Astrocyte (in vitro differentiated cells and primary cell): ENCODE results near the gene RNF144A. TPM values are rescaled to one million over a fixed set of nuclear protein-coding genes. Genes with fewer than 3 reads are reported as not detected.

Experiments used
- DNase-seq: peaks from one replicate; pipeline ENCODE4 v3.0.0-alpha.2; 2010; ENCODE audit warnings: low read depth
- FAIRE-seq: peaks from 2 replicates; lab custom pipeline; 2011; peaks lifted over from hg19 to GRCh38; lab: Jason Lieb, UNC
- H2AFZ ChIP-seq: 2 replicates; pipeline ENCODE4 v1.6.0; 2012; ENCODE audit warnings: low read depth, low read length, inconsistent platforms
- H3K27ac ChIP-seq: 2 replicates; pipeline ENCODE4 v1.5.1; 2011; ENCODE audit warnings: low read depth, low read length, inconsistent platforms
- H3K27me3 ChIP-seq: 2 replicates; pipeline ENCODE4 v1.6.0; 2011; ENCODE audit warnings: low read length, inconsistent platforms; ENCODE audit not compliant: insufficient read depth
- H3K36me3 ChIP-seq: 2 replicates; pipeline ENCODE4 v1.5.1; 2011; ENCODE audit warnings: low read length, inconsistent platforms; ENCODE audit not compliant: insufficient read depth
- H3K4me1 ChIP-seq: 2 replicates; pipeline ENCODE4 v1.5.1; 2011; ENCODE audit warnings: low read length, inconsistent platforms; ENCODE audit not compliant: insufficient read depth
- H3K4me2 ChIP-seq: 2 replicates; pipeline ENCODE4 v1.6.0; 2012; ENCODE audit warnings: low read length, inconsistent platforms
- H3K4me3 ChIP-seq: 2 replicates; pipeline ENCODE4 v1.5.1; 2011; ENCODE audit warnings: low read depth, mild to moderate bottlenecking, low read length, inconsistent platforms; ENCODE audit not compliant: insufficient read depth
- H3K79me2 ChIP-seq: 2 replicates; pipeline ENCODE4 v1.6.0; 2012; ENCODE audit warnings: mild to moderate bottlenecking, low read length, inconsistent platforms; ENCODE audit not compliant: insufficient read depth
- H3K9ac ChIP-seq: 2 replicates; pipeline ENCODE4 v1.6.0; 2012; ENCODE audit warnings: mild to moderate bottlenecking, low read length, inconsistent platforms
- H3K9me3 ChIP-seq: 2 replicates; pipeline ENCODE4 v1.5.1; 2012; ENCODE audit warnings: low read depth, mild to moderate bottlenecking, low read length, inconsistent platforms; ENCODE audit not compliant: insufficient read depth
- H4K20me1 ChIP-seq: 2 replicates; pipeline ENCODE4 v1.6.0; 2012; ENCODE audit warnings: low read length, inconsistent platforms; ENCODE audit not compliant: insufficient read depth
- H3K27ac Mint-ChIP-seq: one replicate; pipeline ENCODE4 v1.8.0; 2021; ENCODE audit warnings: mild to moderate bottlenecking, mixed read lengths; ENCODE audit not compliant: unreplicated experiment
- H3K27me3 Mint-ChIP-seq: one replicate; pipeline ENCODE4 v1.8.0; 2021; ENCODE audit warnings: low read depth, mixed read lengths; ENCODE audit not compliant: unreplicated experiment
- H3K36me3 Mint-ChIP-seq: one replicate; pipeline ENCODE4 v1.8.0; 2021; ENCODE audit warnings: low read depth, mixed read lengths; ENCODE audit not compliant: unreplicated experiment
- H3K4me1 Mint-ChIP-seq: one replicate; pipeline ENCODE4 v1.8.0; 2021; ENCODE audit warnings: low read depth, mixed read lengths; ENCODE audit not compliant: unreplicated experiment
- H3K4me3 Mint-ChIP-seq: one replicate; pipeline ENCODE4 v1.8.0; 2021; ENCODE audit warnings: mild to moderate bottlenecking, moderate library complexity, mixed read lengths; ENCODE audit not compliant: unreplicated experiment
- H3K9me3 Mint-ChIP-seq: one replicate; pipeline ENCODE4 v1.8.0; 2021; ENCODE audit warnings: mild to moderate bottlenecking, mixed read lengths; ENCODE audit not compliant: unreplicated experiment
- CTCF ChIP-seq: IDR thresholded peaks from 2 replicates; pipeline ENCODE4 v1.5.1; 2011; ENCODE audit warnings: low read depth, mild to moderate bottlenecking, inconsistent platforms, low read length, moderate library complexity; ENCODE audit not compliant: insufficient read depth
- EZH2 ChIP-seq: IDR thresholded peaks from 2 replicates; pipeline ENCODE4 v1.6.1; 2012; ENCODE audit warnings: mild to moderate bottlenecking, low read length, inconsistent platforms; ENCODE audit not compliant: insufficient read depth
- total RNA-seq: library from RNA; stranded (reverse); gene quantifications from 2 replicates; pipeline ENCODE4 v1.2.1, GENCODE V29; 2021

The RNF144A gene
- total RNA-seq, 1 donor from 2014 or later: 4.9 TPM

GRCh38 chr2:6937582-6937981, 20.4 kb downstream of the RNF144A start:
- Histone ChIP-seq H4K20me1 (peaks cover 33% of the 10 kb centered on the region), H2AFZ (no peak overlapping the region), H3K4me1 (no peaks in the 10 kb centered on the region), H3K27me3 (peaks cover 5% of the 10 kb centered on the region), H3K79me2 (no peaks in the 10 kb centered on the region), H3K4me3 (no peak overlapping the region), H3K9me3 (no peaks in the 10 kb centered on the region), H3K36me3 (no peaks in the 10 kb centered on the region), H3K4me2 (no peak overlapping the region), H3K9ac (no peak overlapping the region), H3K27ac (no peak overlapping the region)
- no peak for FAIRE-seq
- Mint-ChIP-seq H3K36me3 (peaks cover 6% of the 10 kb centered on the region), H3K9me3 (no peaks in the 10 kb centered on the region), H3K27me3 (no peaks in the 10 kb centered on the region), H3K27ac (no peak overlapping the region), H3K4me3 (no peak overlapping the region), H3K4me1 (no peaks in the 10 kb centered on the region)
- TF ChIP-seq EZH2 (no peak), CTCF (no peak)
- DNase-seq: no peak

- Mint-ChIP-seq H3K9me3 (no peaks in the 10 kb centered on the region), H3K27me3 (no peaks in the 10 kb centered on the region), H3K27ac (no peak overlapping the region), H3K4me3 (no peak overlapping the region), H3K4me1 (peaks cover 1% of the 10 kb centered on the region), H3K36me3 (peaks cover 12% of the 10 kb centered on the region)
- no peaks in the 10 kb centered on the region for H3K36me3 ChIP-seq
- peaks cover 11% of the 10 kb centered on the region for H3K27me3 ChIP-seq
- no peak for DNase-seq
- H3K4me1 ChIP-seq: no peaks in the 10 kb centered on the region
- H2AFZ ChIP-seq: no peak overlapping the region
- no peak for TF ChIP-seq CTCF
- TF ChIP-seq EZH2: no peak
- H4K20me1 ChIP-seq: peaks cover 22% of the 10 kb centered on the region
- no peak for FAIRE-seq
- H3K79me2 ChIP-seq: no peaks in the 10 kb centered on the region
- H3K4me2 ChIP-seq: no peak overlapping the region
- no peak overlapping the region for H3K27ac ChIP-seq
- no peak overlapping the region for H3K9ac ChIP-seq
- no peaks in the 10 kb centered on the region for H3K9me3 ChIP-seq
- H3K4me3 ChIP-seq: no peak overlapping the region
Measured at GRCh38 chr2:6939071-6939470, 21.9 kb downstream of the RNF144A start.

- Mint-ChIP-seq H3K4me1 (peaks cover 1% of the 10 kb centered on the region), H3K36me3 (peaks cover 14% of the 10 kb centered on the region), H3K4me3 (no peak overlapping the region), H3K9me3 (no peaks in the 10 kb centered on the region), H3K27me3 (no peaks in the 10 kb centered on the region), H3K27ac (no peak overlapping the region)
- no peak for DNase-seq
- H3K4me3 ChIP-seq: no peak overlapping the region
- no peaks in the 10 kb centered on the region for H3K79me2 ChIP-seq
- no peak overlapping the region for H3K9ac ChIP-seq
- no peaks in the 10 kb centered on the region for H3K36me3 ChIP-seq
- peaks cover 28% of the 10 kb centered on the region for H4K20me1 ChIP-seq
- H3K9me3 ChIP-seq: no peaks in the 10 kb centered on the region
- FAIRE-seq: no peak
- TF ChIP-seq EZH2 (no peak), CTCF (no peak)
- H3K27me3 ChIP-seq: peaks cover 21% of the 10 kb centered on the region
- H3K27ac ChIP-seq: no peak overlapping the region
- H3K4me2 ChIP-seq: no peak overlapping the region
- H3K4me1 ChIP-seq: no peaks in the 10 kb centered on the region
- no peak overlapping the region for H2AFZ ChIP-seq
Measured at GRCh38 chr2:6940820-6941219, 23.6 kb downstream of the RNF144A start.
